WTC11 (cell line): Measurements from ENCODE around the gene FZR1. TPM values are rescaled to one million over a fixed set of nuclear protein-coding genes. Genes with fewer than 3 reads are reported as not detected.

Experiments
- ATAC-seq: fragments of 200-7000 bp; cut with Tn5 transposase; 2 replicates; pipeline ENCODE4 v1.10.0; 2021; ENCODE audit warnings: mild to moderate bottlenecking, moderate library complexity
- CTCF ChIA-PET: fragments of 300-600 bp; sonication (Branson Sonifier 250); formaldehyde crosslinking; loops from one replicate; lab custom pipeline; 2021; ENCODE audit warnings: antibody characterized with exemption; lab: Charles Lee
- POLR2A ChIA-PET: fragments of 350-600 bp; sonication (Branson Sonifier 250); formaldehyde crosslinking; loops from one replicate; lab custom pipeline; 2021; ENCODE audit warnings: antibody characterized with exemption; lab: Charles Lee
- DNase-seq: peaks from one replicate; pipeline ENCODE4 v3.0.0; 2021; ENCODE audit warnings: low spot score
- H3K27ac Mint-ChIP-seq: 2 replicates; pipeline ENCODE4 v1.8.0; 2021; ENCODE audit warnings: mixed read lengths
- H3K27me3 Mint-ChIP-seq: 2 replicates; pipeline ENCODE4 v1.8.0; 2021; ENCODE audit warnings: low read depth, mild to moderate bottlenecking, moderate library complexity, mixed read lengths
- H3K36me3 Mint-ChIP-seq: 2 replicates; pipeline ENCODE4 v1.8.0; 2021; ENCODE audit warnings: mixed read lengths
- H3K4me1 Mint-ChIP-seq: 2 replicates; pipeline ENCODE4 v1.8.0; 2022; ENCODE audit warnings: mixed read lengths
- H3K4me3 Mint-ChIP-seq: 2 replicates; pipeline ENCODE4 v1.8.0; 2021; ENCODE audit warnings: mild to moderate bottlenecking, moderate library complexity, mixed read lengths
- H3K9me3 Mint-ChIP-seq: 2 replicates; pipeline ENCODE4 v1.8.0; 2021; ENCODE audit warnings: mixed read lengths
- EMX1 ChIP-seq: fragments of 250-450 bp; sonication (Bioruptor Pico); IDR thresholded peaks from 2 replicates; pipeline ENCODE4 v1.8.0; 2021; ENCODE audit warnings: mild to moderate bottlenecking
- FOXP1 ChIP-seq: sonication (generic); formaldehyde crosslinking; IDR thresholded peaks from 2 replicates; pipeline ENCODE4 v1.8.0; 2022; ENCODE audit warnings: missing genetic modification reagents, mild to moderate bottlenecking, moderate library complexity, borderline replicate concordance
- JAZF1 ChIP-seq: fragments of 250-450 bp; sonication (Bioruptor Pico); IDR thresholded peaks from 2 replicates; pipeline ENCODE4 v1.9.0; 2021; ENCODE audit warnings: moderate library complexity, mild to moderate bottlenecking, inconsistent platforms
- NFYB ChIP-seq: sonication (generic); formaldehyde crosslinking; conservative IDR thresholded peaks from 2 replicates; pipeline ENCODE4 v1.8.0; 2022; ENCODE audit warnings: low read depth, missing genetic modification reagents
- RELA ChIP-seq: sonication (generic); formaldehyde crosslinking; IDR thresholded peaks from 2 replicates; pipeline ENCODE4 v1.8.1; 2022; ENCODE audit warnings: missing genetic modification reagents, mild to moderate bottlenecking, borderline replicate concordance
- ZNF232 ChIP-seq: sonication (generic); formaldehyde crosslinking; IDR thresholded peaks from 2 replicates; pipeline ENCODE4 v1.8.0; 2022; ENCODE audit warnings: mild to moderate bottlenecking, missing genetic modification reagents
- ZNF396 ChIP-seq: fragments of 250-450 bp; sonication (Bioruptor Pico); IDR thresholded peaks from 2 replicates; pipeline ENCODE4 v1.8.0; 2021; ENCODE audit warnings: mild to moderate bottlenecking, moderate library complexity, borderline replicate concordance
- ZNF532 ChIP-seq: fragments of 250-450 bp; sonication (Bioruptor Pico); IDR thresholded peaks from 2 replicates; pipeline ENCODE4 v1.9.0; 2021; ENCODE audit warnings: mild to moderate bottlenecking, borderline replicate concordance
- total RNA-seq: library from RNA; stranded (reverse); gene quantifications from 3 replicates; pipeline ENCODE4 v1.2.3, GENCODE V29; 2021
- TF ChIP-seq, protein P1 (sequence below): sonication (generic); formaldehyde crosslinking; IDR thresholded peaks from 2 replicates; pipeline ENCODE4 v1.8.1; 2022; ENCODE audit warnings: mild to moderate bottlenecking, moderate library complexity, missing genetic modification reagents
- TF ChIP-seq, protein P2 (sequence below): sonication (generic); formaldehyde crosslinking; IDR thresholded peaks from 2 replicates; pipeline ENCODE4 v1.8.1; 2022; ENCODE audit warnings: low read depth, mild to moderate bottlenecking, moderate library complexity, missing genetic modification reagents, borderline replicate concordance
- TF ChIP-seq, protein P3 (sequence below): fragments of 250-450 bp; sonication (Bioruptor Pico); IDR thresholded peaks from 2 replicates; pipeline ENCODE4 v1.9.0; 2021; ENCODE audit warnings: mild to moderate bottlenecking
- TF ChIP-seq, protein P4 (sequence below): fragments of 200-600 bp; IDR thresholded peaks from 2 replicates; pipeline ENCODE4 v1.8.0; 2022; ENCODE audit warnings: antibody characterized with exemption
- TF ChIP-seq, protein P5 (sequence below): sonication (generic); formaldehyde crosslinking; IDR thresholded peaks from 2 replicates; pipeline ENCODE4 v1.8.0; 2023; ENCODE audit warnings: mild to moderate bottlenecking, missing genetic modification reagents

Gene FZR1
- total RNA-seq, 1 experiment from 2014 or later = 60.8 TPM

GRCh38 chr19:3499738-3500428, 6.2 kb upstream of the FZR1 start:
- Mint-ChIP-seq H3K4me1 (peaks cover 13% of the 10 kb centered on the region), H3K4me3 (peak overlapping the region; percentile 91), H3K36me3 (peaks cover 26% of the 10 kb centered on the region), H3K27ac (peak overlapping the region; percentile 83), H3K9me3 (no peaks in the 10 kb centered on the region), H3K27me3 (no peaks in the 10 kb centered on the region)
- peak; percentile 19 for ATAC-seq
- ChIA-PET POLR2A (no interaction called here), CTCF (interaction anchor here (1.5 kb wide), 1 partner anchor 15 kb away, joined by 6 read pairs; no protein-coding TSS in a partner anchor)
- DNase-seq = no peak
- no peak for TF ChIP-seq JAZF1
- TF ChIP-seq, protein P1, sequence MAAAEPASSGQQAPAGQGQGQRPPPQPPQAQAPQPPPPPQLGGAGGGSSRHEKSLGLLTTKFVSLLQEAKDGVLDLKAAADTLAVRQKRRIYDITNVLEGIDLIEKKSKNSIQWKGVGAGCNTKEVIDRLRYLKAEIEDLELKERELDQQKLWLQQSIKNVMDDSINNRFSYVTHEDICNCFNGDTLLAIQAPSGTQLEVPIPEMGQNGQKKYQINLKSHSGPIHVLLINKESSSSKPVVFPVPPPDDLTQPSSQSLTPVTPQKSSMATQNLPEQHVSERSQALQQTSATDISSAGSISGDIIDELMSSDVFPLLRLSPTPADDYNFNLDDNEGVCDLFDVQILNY (CRISPR knock-in tag) = no peak
- TF ChIP-seq, protein P2, sequence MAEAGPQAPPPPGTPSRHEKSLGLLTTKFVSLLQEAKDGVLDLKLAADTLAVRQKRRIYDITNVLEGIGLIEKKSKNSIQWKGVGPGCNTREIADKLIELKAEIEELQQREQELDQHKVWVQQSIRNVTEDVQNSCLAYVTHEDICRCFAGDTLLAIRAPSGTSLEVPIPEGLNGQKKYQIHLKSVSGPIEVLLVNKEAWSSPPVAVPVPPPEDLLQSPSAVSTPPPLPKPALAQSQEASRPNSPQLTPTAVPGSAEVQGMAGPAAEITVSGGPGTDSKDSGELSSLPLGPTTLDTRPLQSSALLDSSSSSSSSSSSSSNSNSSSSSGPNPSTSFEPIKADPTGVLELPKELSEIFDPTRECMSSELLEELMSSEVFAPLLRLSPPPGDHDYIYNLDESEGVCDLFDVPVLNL (CRISPR knock-in tag) = no peak
- TF ChIP-seq, protein P3, sequence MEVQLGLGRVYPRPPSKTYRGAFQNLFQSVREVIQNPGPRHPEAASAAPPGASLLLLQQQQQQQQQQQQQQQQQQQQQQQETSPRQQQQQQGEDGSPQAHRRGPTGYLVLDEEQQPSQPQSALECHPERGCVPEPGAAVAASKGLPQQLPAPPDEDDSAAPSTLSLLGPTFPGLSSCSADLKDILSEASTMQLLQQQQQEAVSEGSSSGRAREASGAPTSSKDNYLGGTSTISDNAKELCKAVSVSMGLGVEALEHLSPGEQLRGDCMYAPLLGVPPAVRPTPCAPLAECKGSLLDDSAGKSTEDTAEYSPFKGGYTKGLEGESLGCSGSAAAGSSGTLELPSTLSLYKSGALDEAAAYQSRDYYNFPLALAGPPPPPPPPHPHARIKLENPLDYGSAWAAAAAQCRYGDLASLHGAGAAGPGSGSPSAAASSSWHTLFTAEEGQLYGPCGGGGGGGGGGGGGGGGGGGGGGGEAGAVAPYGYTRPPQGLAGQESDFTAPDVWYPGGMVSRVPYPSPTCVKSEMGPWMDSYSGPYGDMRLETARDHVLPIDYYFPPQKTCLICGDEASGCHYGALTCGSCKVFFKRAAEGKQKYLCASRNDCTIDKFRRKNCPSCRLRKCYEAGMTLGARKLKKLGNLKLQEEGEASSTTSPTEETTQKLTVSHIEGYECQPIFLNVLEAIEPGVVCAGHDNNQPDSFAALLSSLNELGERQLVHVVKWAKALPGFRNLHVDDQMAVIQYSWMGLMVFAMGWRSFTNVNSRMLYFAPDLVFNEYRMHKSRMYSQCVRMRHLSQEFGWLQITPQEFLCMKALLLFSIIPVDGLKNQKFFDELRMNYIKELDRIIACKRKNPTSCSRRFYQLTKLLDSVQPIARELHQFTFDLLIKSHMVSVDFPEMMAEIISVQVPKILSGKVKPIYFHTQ (CRISPR knock-in tag) = no peak
- TF ChIP-seq, protein P4, sequence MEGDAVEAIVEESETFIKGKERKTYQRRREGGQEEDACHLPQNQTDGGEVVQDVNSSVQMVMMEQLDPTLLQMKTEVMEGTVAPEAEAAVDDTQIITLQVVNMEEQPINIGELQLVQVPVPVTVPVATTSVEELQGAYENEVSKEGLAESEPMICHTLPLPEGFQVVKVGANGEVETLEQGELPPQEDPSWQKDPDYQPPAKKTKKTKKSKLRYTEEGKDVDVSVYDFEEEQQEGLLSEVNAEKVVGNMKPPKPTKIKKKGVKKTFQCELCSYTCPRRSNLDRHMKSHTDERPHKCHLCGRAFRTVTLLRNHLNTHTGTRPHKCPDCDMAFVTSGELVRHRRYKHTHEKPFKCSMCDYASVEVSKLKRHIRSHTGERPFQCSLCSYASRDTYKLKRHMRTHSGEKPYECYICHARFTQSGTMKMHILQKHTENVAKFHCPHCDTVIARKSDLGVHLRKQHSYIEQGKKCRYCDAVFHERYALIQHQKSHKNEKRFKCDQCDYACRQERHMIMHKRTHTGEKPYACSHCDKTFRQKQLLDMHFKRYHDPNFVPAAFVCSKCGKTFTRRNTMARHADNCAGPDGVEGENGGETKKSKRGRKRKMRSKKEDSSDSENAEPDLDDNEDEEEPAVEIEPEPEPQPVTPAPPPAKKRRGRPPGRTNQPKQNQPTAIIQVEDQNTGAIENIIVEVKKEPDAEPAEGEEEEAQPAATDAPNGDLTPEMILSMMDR = no peak

GRCh38 chr19:3500429-3501101, 5.5 kb upstream of the FZR1 start, which contains the start of gene DOHH:
Gene DOHH (minus strand): TSS chr19:3500674. CDS start chr19:3496814, 3,860 bp downstream.
- ChIA-PET POLR2A (no interaction called here), CTCF (interaction anchor here (0.6 to 2.3 kb wide), 11 partner anchors 9 to 852 kb away, joined by 3 to 23 read pairs (median 3); no protein-coding TSS in a partner anchor)
- Mint-ChIP-seq H3K4me1 (peaks cover 16% of the 10 kb centered on the region), H3K4me3 (peak within 1 kb of the TSS; percentile 91), H3K27me3 (no peaks in the 10 kb centered on the region), H3K9me3 (no peaks in the 10 kb centered on the region), H3K27ac (peak within 1 kb of the TSS; percentile 97), H3K36me3 (peaks cover 22% of the 10 kb centered on the region)
- DNase-seq (peak; percentile 96), ATAC-seq (peak; percentile 88)
- peak; percentile 89 for TF ChIP-seq FOXP1 (CRISPR knock-in tag)
- no peak for TF ChIP-seq ZNF532 (CRISPR knock-in tag)
- no peak for TF ChIP-seq EMX1 (CRISPR knock-in tag)
- TF ChIP-seq ZNF232 (CRISPR knock-in tag) = peak; percentile 84
- peak; percentile 49; the same call in 1 of the 2 replicates for TF ChIP-seq RELA (CRISPR knock-in tag)
- TF ChIP-seq, protein P2 (CRISPR knock-in tag) = 0 out of 2 replicates have a peak, but pooled peaks have one; percentile 35
- peak; percentile 38; the same call in 1 of the 2 replicates for TF ChIP-seq NFYB (CRISPR knock-in tag)
- TF ChIP-seq ZNF396 (CRISPR knock-in tag) = no peak
- TF ChIP-seq, protein P5, sequence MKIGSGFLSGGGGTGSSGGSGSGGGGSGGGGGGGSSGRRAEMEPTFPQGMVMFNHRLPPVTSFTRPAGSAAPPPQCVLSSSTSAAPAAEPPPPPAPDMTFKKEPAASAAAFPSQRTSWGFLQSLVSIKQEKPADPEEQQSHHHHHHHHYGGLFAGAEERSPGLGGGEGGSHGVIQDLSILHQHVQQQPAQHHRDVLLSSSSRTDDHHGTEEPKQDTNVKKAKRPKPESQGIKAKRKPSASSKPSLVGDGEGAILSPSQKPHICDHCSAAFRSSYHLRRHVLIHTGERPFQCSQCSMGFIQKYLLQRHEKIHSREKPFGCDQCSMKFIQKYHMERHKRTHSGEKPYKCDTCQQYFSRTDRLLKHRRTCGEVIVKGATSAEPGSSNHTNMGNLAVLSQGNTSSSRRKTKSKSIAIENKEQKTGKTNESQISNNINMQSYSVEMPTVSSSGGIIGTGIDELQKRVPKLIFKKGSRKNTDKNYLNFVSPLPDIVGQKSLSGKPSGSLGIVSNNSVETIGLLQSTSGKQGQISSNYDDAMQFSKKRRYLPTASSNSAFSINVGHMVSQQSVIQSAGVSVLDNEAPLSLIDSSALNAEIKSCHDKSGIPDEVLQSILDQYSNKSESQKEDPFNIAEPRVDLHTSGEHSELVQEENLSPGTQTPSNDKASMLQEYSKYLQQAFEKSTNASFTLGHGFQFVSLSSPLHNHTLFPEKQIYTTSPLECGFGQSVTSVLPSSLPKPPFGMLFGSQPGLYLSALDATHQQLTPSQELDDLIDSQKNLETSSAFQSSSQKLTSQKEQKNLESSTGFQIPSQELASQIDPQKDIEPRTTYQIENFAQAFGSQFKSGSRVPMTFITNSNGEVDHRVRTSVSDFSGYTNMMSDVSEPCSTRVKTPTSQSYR (CRISPR knock-in tag) = peak; percentile 67; the same call in 1 of the 2 replicates
